ENCODE measurements around the gene IFT122. TPM values are rescaled to one million over a fixed set of nuclear protein-coding genes. Genes with fewer than 3 reads are reported as not detected.
A peak's percentile ranks its signal among the peaks of the same experiment; 100 is the strongest.
"Not testable (repeated sequence)": the region's sequence is repeated elsewhere in the genome, so short reads cannot be mapped to it uniquely, and the experiment has no call there.

IFT122 gene
- total RNA-seq, 3 donors from 2014 or later: 43.2 to 60.6 (median 45.8) TPM

DNA sequence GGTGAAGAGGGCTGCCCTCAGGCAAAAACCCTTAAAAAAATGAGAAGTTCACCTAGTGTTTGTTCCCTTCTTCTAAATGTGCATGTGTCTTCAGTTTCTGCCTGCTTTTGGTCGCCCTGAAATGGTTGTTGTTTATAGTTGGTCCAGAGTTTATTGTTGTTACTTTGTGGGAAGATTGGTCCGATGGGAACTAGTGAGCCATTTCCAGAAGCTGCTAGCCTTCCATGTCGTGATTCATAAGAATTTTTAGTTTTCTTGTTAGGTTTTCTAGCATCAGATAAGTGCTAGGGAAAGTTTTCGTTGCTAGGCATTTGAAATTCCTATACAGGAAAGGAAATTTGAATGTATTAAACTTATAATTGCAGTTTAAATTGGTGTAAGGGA, 33.7 kb downstream of the IFT122 start:
- H3K27me3 ChIP-seq: no peaks in the 10 kb centered on the region
- H3K36me3 ChIP-seq: no peaks in the 10 kb centered on the region
- intact Hi-C loops (cut with DNase I; ENCODE audit: low total_unique reads): no loop called here
- no peak for DNase-seq (ENCODE audit: low spot score in 2 of 2)
- no peaks in the 10 kb centered on the region for H3K4me1 ChIP-seq
- TF ChIP-seq, protein P1, sequence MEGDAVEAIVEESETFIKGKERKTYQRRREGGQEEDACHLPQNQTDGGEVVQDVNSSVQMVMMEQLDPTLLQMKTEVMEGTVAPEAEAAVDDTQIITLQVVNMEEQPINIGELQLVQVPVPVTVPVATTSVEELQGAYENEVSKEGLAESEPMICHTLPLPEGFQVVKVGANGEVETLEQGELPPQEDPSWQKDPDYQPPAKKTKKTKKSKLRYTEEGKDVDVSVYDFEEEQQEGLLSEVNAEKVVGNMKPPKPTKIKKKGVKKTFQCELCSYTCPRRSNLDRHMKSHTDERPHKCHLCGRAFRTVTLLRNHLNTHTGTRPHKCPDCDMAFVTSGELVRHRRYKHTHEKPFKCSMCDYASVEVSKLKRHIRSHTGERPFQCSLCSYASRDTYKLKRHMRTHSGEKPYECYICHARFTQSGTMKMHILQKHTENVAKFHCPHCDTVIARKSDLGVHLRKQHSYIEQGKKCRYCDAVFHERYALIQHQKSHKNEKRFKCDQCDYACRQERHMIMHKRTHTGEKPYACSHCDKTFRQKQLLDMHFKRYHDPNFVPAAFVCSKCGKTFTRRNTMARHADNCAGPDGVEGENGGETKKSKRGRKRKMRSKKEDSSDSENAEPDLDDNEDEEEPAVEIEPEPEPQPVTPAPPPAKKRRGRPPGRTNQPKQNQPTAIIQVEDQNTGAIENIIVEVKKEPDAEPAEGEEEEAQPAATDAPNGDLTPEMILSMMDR (IDR thresholded peaks at IDR 0.05): no peak
- TF ChIP-seq POLR2AphosphoS5 (IDR thresholded peaks at IDR 0.05) (no peak), POLR2A (IDR thresholded peaks at IDR 0.05) (no peak)
- H3K9me3 ChIP-seq: no peaks in the 10 kb centered on the region
- H3K27ac ChIP-seq: no peak overlapping the region
- H3K4me3 ChIP-seq: no peak overlapping the region

DNA sequence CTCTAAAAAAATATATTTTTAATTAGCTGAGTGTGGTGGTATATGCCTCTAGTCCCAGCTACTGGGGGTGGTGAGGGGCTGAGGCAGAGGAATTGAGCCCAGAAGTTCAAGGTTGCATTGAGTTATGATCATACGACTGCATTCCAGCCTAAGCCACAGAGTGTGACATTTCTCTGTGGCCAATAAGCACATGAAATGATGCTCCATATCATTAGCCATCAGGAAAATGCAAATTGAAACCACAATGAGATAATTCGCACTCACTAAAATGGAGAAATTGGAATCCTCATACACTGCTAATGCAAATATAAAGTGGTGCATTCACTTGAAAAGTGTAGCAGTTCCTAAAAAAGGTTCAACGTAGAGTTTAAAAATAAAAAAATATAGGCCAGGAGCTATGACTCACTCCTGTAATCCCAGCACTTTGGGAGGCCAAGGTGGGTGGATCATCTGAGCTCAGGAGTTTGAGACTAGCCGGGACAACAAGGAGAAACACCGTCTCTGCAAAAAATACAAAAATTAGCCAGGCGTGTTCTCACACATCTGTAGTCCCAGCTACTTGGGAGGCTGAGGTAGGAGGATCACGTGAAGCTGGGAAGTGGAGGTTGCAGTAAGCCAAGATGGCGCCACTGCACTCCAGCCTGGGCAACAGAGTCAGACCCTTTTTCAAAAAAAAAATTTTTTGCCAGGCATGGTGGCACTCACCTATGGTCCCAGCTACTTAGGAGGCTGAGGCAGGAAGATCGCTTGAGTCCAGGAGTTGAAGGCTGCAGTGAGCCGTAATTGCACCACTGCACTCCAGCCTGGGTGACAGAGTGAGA, 35.2 kb downstream of the IFT122 start:
- H3K27me3 ChIP-seq: no peaks in the 10 kb centered on the region
- no peaks in the 10 kb centered on the region for H3K4me1 ChIP-seq
- TF ChIP-seq POLR2AphosphoS5 (IDR thresholded peaks at IDR 0.05) (no peak), POLR2A (IDR thresholded peaks at IDR 0.05) (no peak)
- TF ChIP-seq, protein P1 (IDR thresholded peaks at IDR 0.05): no peak
- H3K27ac ChIP-seq: no peak overlapping the region
- intact Hi-C loops (cut with DNase I; ENCODE audit: low total_unique reads): no loop called here
- no peaks in the 10 kb centered on the region for H3K36me3 ChIP-seq
- DNase-seq (ENCODE audit: low spot score in 2 of 2): no peak
- no peak overlapping the region for H3K4me3 ChIP-seq
- no peaks in the 10 kb centered on the region for H3K9me3 ChIP-seq

DNA sequence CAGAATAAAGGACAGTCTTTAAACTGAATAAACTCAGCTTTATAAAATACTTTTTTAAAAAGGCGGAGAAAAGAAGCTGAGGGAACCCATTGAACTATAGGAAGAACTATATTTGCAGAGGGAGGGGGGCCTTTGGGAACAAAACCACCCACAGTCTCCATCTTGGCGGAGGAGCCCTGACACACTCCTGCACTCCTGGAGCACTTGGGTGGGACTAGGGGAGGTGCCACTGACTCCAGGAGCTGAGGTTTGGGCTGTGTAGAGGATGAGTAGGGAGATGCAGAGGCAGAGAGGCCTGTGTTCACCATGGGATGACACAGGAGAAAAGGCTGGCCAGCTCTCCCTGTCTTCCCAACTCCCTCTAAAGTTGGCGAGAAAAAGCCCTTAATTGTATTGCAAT, 35.8 kb downstream of the IFT122 start:
- Histone ChIP-seq H3K27ac (no peak overlapping the region), H3K9me3 (no peaks in the 10 kb centered on the region), H3K4me1 (no peaks in the 10 kb centered on the region), H3K36me3 (no peaks in the 10 kb centered on the region), H3K4me3 (no peak overlapping the region), H3K27me3 (no peaks in the 10 kb centered on the region)
- no peak for DNase-seq (ENCODE audit: low spot score in 2 of 2)
- intact Hi-C loops (cut with DNase I; ENCODE audit: low total_unique reads): no loop called here
- no peak for TF ChIP-seq POLR2A (IDR thresholded peaks at IDR 0.05)
- TF ChIP-seq POLR2AphosphoS5 (IDR thresholded peaks at IDR 0.05): no peak
- TF ChIP-seq, protein P1 (IDR thresholded peaks at IDR 0.05): no peak

DNA sequence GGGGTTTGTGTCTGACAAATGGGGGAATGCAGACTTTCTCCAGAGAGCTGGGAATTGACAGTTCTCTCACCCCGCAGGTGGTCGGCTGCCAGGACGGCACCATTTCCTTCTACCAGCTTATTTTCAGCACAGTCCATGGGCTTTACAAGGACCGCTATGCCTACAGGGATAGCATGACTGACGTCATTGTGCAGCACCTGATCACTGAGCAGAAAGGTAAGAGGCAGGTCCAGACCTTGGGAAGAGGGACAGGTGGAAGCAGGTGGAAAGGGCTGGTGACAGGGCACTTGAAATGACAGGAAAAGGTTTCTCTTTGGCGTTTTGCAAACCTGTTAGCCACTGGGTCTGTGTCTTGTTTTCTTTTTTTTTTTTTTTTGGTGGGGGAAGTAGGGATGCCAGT, 36.6 kb downstream of the IFT122 start:
- Histone ChIP-seq H3K27me3 (no peaks in the 10 kb centered on the region), H3K27ac (no peak overlapping the region), H3K4me3 (no peak overlapping the region), H3K36me3 (no peaks in the 10 kb centered on the region), H3K9me3 (no peaks in the 10 kb centered on the region), H3K4me1 (peaks cover under 1% of the 10 kb centered on the region in 2 donors)
- intact Hi-C loops (cut with DNase I; ENCODE audit: low total_unique reads): no loop called here
- TF ChIP-seq POLR2A (IDR thresholded peaks at IDR 0.05) (no peak), POLR2AphosphoS5 (IDR thresholded peaks at IDR 0.05) (no peak)
- TF ChIP-seq, protein P1 (IDR thresholded peaks at IDR 0.05): no peak
- no peak for DNase-seq (ENCODE audit: low spot score in 2 of 2)

DNA sequence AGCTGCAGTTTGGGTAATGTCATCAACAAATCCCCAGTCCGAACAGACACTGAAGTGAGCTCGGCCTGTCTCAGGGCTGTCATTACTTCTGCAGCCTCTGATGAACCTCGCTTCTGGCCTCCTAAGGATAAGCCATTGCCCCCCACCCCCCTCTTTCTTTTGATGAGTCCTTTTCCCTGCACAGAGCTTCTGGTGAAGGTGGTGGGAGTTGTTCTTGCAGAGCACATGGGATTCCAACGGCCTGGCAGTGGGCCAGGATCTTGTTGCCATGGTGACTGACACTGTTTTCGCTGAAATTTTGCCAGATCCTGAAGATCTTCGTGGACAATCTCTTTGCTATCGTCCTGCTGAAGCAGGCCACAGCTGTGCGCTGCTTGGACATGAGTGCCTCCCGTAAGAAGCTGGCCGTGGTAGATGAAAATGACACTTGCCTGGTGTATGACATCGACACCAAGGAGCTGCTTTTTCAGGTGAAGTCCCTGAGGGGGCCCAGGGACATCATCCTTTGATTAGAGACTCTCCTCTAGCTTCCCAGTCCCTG, 41.3 kb downstream of the IFT122 start:
- DNase-seq (ENCODE audit: low spot score in 2 of 2); H3K36me3 ChIP-seq; H3K4me3 ChIP-seq; H3K27me3 ChIP-seq; intact Hi-C loops (cut with DNase I; ENCODE audit: low total_unique reads); H3K9me3 ChIP-seq: not testable (repeated sequence)
- Histone ChIP-seq H3K4me1 (peaks cover 12 to 18% of the 10 kb centered on the region in 2 donors), H3K27ac (peak overlapping the region; percentile 71 to 77)
